ENCODE measurements around the gene ARMH4.

ARMH4 gene

GRCh38 chr14:58152014-58152857 is at the start of gene ARMH4:
Gene ARMH4, minus strand, starts transcription at chr14:58152213. Its CDS starts 12,855 bp downstream, at chr14:58139358.
- in situ Hi-C loops (cut with MboI; ENCODE audit: low sequenced_read_pairs): no loop called here

GRCh38 chr14:58200846-58201245 is 48.8 kb upstream of the ARMH4 start:
- in situ Hi-C loops (cut with MboI; ENCODE audit: low sequenced_read_pairs): no loop called here

GRCh38 chr14:58200480-58200841 is 48.4 kb upstream of the ARMH4 start:
- in situ Hi-C loops (cut with MboI; ENCODE audit: low sequenced_read_pairs): no loop called here

- in situ Hi-C loops (cut with MboI; ENCODE audit: low sequenced_read_pairs): no loop called here
Measured at GRCh38 chr14:58199726-58200479, 47.9 kb upstream of the ARMH4 start, which contains the start of gene ACTR10. Gene ACTR10, plus strand, starts transcription at chr14:58200149. Its CDS starts 69 bp downstream, at chr14:58200218.

GRCh38 chr14:58198086-58198485 is 46.1 kb upstream of the ARMH4 start:
- in situ Hi-C loops (cut with MboI; ENCODE audit: low sequenced_read_pairs): no loop called here

- in situ Hi-C loops (cut with MboI; ENCODE audit: low sequenced_read_pairs): no loop called here
Measured at GRCh38 chr14:58196198-58196597, 44.2 kb upstream of the ARMH4 start.

- in situ Hi-C loops (cut with MboI; ENCODE audit: low sequenced_read_pairs): no loop called here
Measured at GRCh38 chr14:58193542-58193941, 41.5 kb upstream of the ARMH4 start.

- in situ Hi-C loops (cut with MboI; ENCODE audit: low sequenced_read_pairs): no loop called here
Measured at GRCh38 chr14:58191763-58192601, 40.0 kb upstream of the ARMH4 start.

- in situ Hi-C loops (cut with MboI; ENCODE audit: low sequenced_read_pairs): no loop called here
Measured at GRCh38 chr14:58189176-58189575, 37.2 kb upstream of the ARMH4 start.

- in situ Hi-C loops (cut with MboI; ENCODE audit: low sequenced_read_pairs): no loop called here
Measured at GRCh38 chr14:58177125-58177524, 25.1 kb upstream of the ARMH4 start.

GRCh38 chr14:58171090-58171489 is 19.1 kb upstream of the ARMH4 start:
- in situ Hi-C loops (cut with MboI; ENCODE audit: low sequenced_read_pairs): no loop called here

- in situ Hi-C loops (cut with MboI; ENCODE audit: low sequenced_read_pairs): no loop called here
Measured at GRCh38 chr14:58167891-58168290, 15.9 kb upstream of the ARMH4 start.

- in situ Hi-C loops (cut with MboI; ENCODE audit: low sequenced_read_pairs): no loop called here
Measured at GRCh38 chr14:58167057-58167456, 15.0 kb upstream of the ARMH4 start.

- in situ Hi-C loops (cut with MboI; ENCODE audit: low sequenced_read_pairs): no loop called here
Measured at GRCh38 chr14:58166005-58166983, 14.3 kb upstream of the ARMH4 start.

GRCh38 chr14:58160561-58160960 is 8.5 kb upstream of the ARMH4 start:
- in situ Hi-C loops (cut with MboI; ENCODE audit: low sequenced_read_pairs): no loop called here

- in situ Hi-C loops (cut with MboI; ENCODE audit: low sequenced_read_pairs): no loop called here
Measured at GRCh38 chr14:58151133-58152013, 640 bp downstream of the ARMH4 start.

GRCh38 chr14:58150243-58150805 is 1.7 kb downstream of the ARMH4 start:
- in situ Hi-C loops (cut with MboI; ENCODE audit: low sequenced_read_pairs): no loop called here

GRCh38 chr14:58149196-58149595 is 2.8 kb downstream of the ARMH4 start:
- in situ Hi-C loops (cut with MboI; ENCODE audit: low sequenced_read_pairs): no loop called here

GRCh38 chr14:58146399-58146798 is 5.6 kb downstream of the ARMH4 start:
- in situ Hi-C loops (cut with MboI; ENCODE audit: low sequenced_read_pairs): no loop called here
